LNCAP (cell line): ENCODE measurements around the gene SMAD9.

Source experiments
- CTCF ChIP-seq: fragments of 450-650 bp; IDR thresholded peaks from 2 replicates; pipeline ENCODE4 v1.5.1; 2017; ENCODE audit warnings: mild to moderate bottlenecking

Gene SMAD9

GRCh38 chr13:36919833-36920615 lies at the start of gene SMAD9:
Gene SMAD9, minus strand, starts transcription at chr13:36920238. Its CDS starts 40,549 bp downstream, at chr13:36879689.
- TF ChIP-seq CTCF, result no peak

DNA sequence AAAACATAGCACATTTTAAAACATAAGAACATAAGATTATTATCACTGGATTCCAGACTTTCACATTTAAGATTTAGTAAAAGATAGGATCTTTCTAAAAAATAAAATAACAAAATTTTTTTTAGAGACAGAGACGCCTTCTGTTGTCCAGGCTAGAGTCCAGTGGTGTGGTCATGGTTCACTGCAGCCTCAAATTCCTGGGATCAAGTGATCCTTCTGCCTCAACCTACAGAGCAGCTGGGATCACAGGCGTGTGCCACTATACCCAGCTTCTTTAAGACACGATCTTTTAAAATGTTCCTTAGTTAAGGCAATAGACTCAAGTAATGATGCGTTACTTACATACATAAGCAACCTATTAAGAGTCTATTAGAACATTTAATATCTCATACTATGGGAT lies 46.4 kb upstream of the SMAD9 start:
- TF ChIP-seq CTCF, result no peak

DNA sequence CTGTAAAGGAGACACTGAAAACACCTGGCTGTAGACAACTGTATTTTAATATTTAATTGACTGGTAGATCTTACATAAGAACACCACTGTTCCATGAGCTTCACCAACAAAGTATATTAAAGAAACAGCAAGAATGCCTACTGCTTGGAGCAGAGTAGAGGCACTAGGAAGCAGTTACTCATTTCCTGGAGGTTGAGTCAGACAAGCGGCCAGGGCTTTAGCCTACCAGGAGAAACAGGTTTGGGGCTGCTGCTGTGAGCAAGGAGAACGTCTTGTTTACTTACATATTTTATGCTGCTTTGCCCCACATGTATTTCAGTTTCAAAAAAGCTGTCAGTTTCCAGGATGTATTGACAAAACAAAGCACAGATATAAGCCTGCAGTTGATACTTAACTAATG lies 45.7 kb upstream of the SMAD9 start:
- no peak for TF ChIP-seq CTCF

DNA sequence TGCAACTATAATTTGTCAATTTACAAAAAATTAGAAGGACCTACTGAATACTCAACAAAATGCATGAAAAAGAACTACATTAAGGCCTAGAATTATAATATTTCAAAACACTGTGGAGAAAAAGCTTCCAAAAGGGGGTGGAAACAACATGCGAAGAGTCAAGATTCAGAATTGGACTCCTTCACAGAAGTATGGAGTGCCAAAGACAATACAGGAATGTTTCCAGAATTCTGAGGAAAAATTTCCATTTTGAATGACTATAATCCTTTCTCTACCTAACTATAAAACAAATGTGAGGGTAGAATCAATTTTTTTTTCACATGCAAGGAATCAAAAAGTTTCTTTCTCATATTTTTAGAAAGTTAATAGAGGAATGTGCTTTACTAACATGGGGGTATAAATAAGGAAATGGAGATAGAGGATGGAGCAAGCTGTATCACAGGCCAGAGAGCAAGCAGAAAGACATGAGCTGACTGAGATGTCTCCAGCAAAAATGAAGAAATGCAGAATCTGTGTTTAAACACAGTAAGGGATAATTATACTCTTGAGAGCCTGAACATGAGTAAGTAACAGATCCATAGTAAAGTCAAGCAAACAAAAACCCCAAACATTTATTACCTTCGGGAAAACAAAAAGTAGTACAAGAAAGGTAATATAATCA lies 39.5 kb upstream of the SMAD9 start:
- TF ChIP-seq CTCF, result no peak

DNA sequence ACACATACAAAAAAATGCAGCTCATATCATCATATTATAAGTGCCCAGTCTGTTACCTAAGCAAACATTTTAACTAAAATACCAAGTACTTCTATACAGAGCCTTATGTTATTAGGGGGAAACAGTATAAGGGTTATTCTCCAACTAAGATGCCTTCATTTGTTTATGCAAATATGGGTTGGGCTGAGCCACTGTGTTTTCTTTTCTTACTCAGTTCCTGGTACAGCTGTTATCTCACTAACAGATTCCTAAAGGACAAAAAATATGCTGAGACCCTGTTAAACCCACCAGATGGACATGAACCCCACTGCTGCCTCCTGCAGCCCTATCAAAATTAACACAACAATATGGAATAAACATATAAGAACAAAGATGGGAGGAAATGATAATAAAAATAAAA lies 34.5 kb upstream of the SMAD9 start:
- TF ChIP-seq CTCF, result no peak

GRCh38 chr13:36950920-36951319 lies 30.9 kb upstream of the SMAD9 start:
- no peak for TF ChIP-seq CTCF

- no peak for TF ChIP-seq CTCF
These were observed 30.3 kb upstream of the SMAD9 start for GRCh38 chr13:36950330-36950729.
